ENCODE data around the gene ACSBG1.

The ACSBG1 gene

DNA sequence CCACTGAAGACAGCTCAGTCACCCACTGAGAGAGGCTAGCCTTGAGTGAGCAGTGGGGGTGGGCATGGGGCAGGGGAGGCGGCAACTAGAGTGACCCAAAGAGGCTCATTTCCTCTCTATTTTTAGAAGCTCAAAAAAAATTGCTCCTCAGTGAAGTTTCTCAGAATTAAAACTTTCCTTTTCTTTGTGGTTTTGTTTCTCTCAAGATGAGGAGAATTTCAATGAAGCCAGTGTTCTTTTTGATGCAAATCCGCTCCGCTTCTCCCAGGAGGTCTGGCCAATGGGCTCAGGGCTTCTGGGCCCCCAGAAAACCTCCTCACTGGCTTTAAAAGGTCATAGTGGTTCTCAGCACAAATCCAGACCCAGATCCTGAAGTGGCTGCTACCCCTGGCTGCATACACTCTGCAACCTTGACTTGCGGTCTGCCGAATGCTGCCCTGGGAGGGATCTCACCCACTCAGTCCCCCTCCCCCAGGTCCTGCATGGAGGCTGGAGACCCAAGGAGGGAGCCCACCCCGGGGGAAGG is at the start of gene ACSBG1:
TSS of gene ACSBG1 (minus strand) at position 51 of the 526 bp plus-strand sequence. CDS start 64 bp downstream, outside the sequence.
- no peak for DNase-seq

DNA sequence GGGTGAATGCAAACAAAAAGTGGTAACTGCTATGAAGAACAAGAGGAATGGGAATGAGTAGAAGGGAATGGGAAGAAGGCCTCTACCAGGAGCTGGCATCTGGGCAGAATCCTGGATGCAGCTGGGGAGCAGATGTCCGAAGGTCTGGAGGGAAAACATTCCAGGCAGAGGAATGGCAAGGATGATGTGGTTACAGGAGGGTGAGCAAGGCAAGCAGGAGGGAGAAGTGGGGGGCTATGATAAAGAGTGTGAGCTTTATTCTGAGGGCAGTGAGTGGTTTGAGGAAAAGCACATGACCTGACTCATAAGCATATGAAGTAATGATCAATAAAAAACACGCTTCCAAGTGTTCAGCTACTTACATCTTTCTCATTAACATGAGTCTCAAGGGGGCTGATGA is 48.0 kb upstream of the ACSBG1 start:
- DNase-seq = peak; percentile 80

- no peak for DNase-seq
Measured at GRCh38 chr15:78280319-78281072, 46.1 kb upstream of the ACSBG1 start.

GRCh38 chr15:78276064-78276943 is 41.9 kb upstream of the ACSBG1 start:
- DNase-seq = no peak

- DNase-seq = no peak
Measured at GRCh38 chr15:78274994-78275393, 40.6 kb upstream of the ACSBG1 start.

DNA sequence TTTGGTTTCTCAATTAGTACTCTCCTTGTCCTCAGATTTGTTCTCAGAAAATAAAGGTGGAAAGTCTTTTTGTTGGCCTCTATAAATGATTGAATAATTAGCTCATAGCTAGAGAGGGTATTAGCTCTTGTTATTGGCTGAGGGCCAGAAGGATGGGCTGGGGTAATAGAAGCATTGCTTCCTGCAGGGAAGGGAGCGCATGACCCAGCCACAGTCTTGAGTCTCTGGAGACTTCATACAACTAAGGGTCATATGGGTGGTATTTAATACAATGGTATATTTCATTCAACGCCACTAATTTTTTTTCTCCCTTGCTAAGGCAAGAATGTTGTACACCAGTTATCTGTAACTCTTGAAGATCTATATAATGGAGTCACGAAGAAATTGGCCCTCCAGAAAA is 38.4 kb upstream of the ACSBG1 start:
- no peak for DNase-seq

DNA sequence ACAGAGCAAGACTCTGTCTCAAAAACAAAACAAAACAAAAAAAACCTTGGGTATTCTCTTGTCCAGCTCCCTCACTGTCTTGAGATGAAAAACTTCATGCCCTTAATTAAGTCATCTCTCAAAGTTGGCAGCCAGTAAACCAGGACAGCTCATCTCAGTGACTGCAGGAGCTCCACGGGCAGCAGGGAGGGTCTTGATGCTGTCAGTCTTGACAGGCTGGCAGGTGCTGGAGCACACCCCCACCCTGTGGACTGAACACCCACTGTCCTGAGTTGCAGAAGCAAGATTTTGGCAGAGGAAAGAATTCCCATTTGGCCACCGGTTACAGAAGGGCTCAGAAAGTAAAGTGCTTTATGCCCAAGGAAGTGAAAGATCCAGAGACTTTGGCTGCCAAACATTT is 38.0 kb upstream of the ACSBG1 start:
- no peak for DNase-seq

DNA sequence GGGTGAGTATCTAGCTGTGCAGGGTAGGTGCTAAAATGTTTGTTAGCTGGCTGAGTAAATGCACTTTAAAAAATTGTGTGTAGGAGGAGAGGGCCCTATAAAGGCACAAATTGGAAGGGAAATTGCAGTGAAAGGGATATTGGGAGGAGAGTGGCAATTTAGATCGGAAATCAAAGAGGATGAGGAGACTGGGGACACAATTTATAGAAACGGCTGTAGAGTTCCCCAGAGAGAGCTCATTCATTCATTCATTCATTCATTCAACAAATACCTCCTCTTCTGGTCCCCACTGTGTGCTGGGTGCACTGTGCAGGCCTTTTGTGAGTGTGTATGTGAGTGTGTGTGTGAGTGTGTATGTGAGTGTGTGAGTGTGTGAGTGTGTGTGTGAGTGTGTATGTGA is 32.4 kb upstream of the ACSBG1 start:
- DNase-seq = no peak

DNA sequence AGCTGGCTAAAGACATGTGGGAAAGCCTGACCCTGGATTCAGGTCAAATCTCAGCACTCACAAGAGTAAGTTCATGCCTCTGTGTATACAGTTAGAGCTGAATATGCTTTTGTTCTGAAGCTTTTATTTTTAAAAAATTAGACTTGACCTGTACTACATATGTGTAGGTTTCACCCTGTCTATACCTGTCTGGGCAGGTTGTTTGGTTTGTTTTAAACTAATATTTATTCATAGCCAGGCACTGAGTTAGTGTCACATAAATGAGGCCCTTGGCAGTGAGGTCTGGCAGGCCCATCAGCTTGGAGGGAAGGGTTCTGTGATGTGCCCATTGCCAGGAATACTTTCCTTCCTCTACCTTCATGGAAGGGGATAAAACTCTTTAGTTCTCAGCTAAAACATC is 31.9 kb upstream of the ACSBG1 start:
- DNase-seq = no peak

- no peak for DNase-seq
Measured at GRCh38 chr15:78265752-78266224, 31.4 kb upstream of the ACSBG1 start.

GRCh38 chr15:78265137-78265460 is 30.7 kb upstream of the ACSBG1 start:
- DNase-seq = no peak

DNA sequence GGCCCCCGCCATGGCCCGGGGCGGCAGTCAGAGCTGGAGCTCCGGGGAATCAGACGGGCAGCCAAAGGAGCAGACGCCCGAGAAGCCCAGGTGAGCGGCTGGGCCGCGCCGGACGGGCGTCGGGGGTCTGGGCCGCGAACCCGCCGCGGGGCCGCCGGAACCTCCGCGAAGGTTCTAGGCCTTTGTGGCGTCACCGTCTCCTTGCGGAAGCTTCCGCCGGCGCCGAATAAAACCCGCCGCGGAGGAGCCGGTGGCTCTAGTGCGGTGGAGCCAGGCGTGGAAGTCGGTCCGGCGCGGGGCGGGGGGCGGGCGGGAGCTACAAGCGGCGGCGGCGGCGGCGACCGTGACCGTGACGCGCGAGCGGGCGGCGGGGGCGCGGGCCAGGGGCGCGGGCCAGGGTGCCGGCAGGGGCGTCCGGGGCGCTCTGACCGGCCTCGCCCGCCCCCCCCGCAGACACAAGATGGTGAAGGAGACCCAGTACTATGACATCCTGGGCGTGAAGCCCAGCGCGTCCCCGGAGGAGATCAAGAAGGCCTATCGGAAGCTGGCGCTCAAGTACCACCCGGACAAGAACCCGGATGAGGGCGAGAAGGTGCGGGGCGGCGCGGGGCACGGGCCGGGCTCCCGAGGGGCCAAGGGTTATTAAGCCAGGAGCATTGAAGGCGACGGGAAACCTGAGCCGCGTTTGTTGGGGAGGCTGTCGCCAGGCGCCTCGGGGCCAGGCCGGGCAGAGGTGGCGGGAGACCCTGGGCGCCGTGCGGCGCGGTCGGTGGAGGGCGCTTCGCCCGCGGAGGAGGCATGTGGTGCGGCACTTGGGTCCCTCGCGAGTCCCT is 30.2 kb upstream of the ACSBG1 start, which contains the start of gene DNAJA4:
TSS of gene DNAJA4 (plus strand) at position 259 of the 833 bp plus-strand sequence. CDS start at position 461, 202 bp downstream.
- DNase-seq = no peak

DNA sequence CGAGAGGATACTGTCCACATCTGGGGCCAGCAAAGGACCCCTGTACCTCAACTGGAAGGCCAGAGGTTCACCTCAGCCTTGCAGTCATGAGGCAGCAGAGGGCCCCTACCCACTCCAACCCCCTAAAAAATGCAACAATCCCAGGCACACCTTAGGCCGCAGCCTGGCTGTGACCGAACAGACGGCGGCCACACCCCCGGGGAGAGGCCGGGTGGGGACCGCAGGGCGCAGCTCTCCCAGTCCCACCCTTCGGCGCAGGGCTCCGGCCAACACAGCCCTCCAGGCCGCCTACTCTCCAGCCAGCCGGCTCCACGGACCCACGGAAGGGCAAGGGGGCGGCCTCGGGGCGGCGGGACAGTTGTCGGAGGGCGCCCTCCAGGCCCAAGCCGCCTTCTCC is 29.5 kb upstream of the ACSBG1 start:
- DNase-seq = no peak

GRCh38 chr15:78263351-78263781 is 29.0 kb upstream of the ACSBG1 start:
- DNase-seq = no peak

DNA sequence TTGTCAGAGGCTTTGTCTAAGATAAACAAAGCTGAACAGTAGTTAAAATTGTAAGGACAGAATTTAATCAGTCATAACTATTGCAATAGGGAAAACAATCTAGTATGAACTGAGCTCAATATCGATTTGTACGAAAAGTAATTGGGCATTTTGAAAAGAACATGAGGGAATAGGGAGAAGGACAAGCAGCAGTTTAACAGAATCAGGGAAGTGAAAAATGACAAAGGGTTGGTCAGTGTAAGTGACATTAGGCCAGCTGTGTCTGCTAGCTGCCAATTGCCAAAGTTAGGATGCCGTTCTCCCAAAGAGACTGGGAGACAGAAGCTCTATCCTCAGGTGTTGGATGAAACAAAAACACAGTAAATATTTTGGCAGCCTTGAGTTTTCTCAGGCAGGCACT is 26.7 kb upstream of the ACSBG1 start:
- no peak for DNase-seq

DNA sequence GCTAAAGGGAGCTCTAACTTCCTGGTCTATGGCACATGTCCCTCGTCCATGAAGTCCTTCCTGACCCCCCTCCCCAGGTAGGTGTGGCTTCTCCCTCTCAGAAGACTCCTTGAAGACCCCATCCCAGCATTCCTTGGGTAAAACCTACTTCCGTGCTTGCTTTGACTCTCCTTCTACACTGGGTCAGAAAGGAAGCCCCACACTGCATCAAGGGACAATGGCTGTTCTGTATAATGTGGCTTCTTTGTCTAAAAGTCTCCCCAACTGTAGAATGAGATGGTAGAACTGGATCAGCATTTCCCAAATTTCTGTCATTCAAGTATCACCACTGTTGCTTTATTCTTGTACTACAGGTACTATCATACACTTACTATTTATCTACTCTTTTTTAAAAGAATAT is 26.1 kb upstream of the ACSBG1 start:
- DNase-seq = no peak

DNA sequence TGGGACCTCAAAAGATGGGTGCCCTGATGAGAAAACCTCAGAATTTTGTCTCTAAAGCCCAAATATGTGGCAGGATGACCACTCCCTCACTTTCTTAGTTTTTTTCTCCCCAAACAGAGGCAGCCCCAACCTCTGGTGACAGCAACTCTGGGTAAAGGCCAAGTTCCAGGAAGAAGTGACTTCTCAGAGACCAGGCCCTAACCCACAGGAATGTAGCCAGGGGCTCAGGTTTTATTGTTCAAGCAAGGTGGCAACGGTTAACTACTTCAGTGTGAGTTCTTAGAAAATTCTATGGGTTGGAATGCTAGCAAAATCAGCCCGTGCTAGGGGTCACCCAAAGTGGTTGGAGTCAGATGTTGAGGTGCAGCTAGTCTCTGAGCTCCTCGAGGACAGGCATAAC is 24.9 kb upstream of the ACSBG1 start:
- no peak for DNase-seq

GRCh38 chr15:78257681-78258080 is 23.3 kb upstream of the ACSBG1 start:
- no peak for DNase-seq

- DNase-seq = no peak
Measured at GRCh38 chr15:78256044-78256437, 21.7 kb upstream of the ACSBG1 start.

- DNase-seq = no peak
Measured at GRCh38 chr15:78255421-78256043, 21.2 kb upstream of the ACSBG1 start.

GRCh38 chr15:78251136-78251535 is 16.8 kb upstream of the ACSBG1 start:
- no peak for DNase-seq

- no peak for DNase-seq
Measured at GRCh38 chr15:78249131-78249530, 14.8 kb upstream of the ACSBG1 start.

Data from HCEC 1CT (cell line).